ENCODE measurements around the gene FARP1. TPM values are rescaled to one million over a fixed set of nuclear protein-coding genes. Genes with fewer than 3 reads are reported as not detected.

Gene FARP1
- total RNA-seq, 1 donor, result 125 TPM

DNA sequence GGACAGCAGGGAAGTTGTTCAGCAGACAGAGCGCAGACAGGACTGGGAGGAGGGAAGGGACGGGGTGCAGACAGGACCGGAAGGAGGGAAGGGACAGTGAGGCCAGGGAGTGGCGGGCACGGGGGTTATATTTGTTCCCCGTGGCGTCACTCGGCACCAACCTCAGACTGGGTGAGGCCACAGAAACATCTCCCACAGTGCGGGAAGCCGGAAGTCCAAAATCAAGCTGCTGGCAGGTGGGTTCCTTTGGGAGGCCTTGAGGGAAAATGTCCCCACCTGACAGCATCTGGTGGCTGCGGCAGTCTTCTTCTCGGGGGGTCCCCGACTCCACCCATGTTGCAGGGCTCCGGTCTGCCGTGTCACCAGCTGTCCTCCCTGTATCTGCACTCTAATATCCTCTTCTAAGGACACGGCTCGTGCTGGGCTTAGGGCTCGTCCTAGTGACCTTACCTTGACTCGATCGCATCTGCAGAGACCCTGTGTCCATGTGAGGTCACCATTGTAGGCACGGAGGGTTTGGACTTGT, 301.0 kb downstream of the FARP1 start:
- H3K4me3 ChIP-seq (ENCODE audit: low read depth, low read length), result no peak overlapping the region
- no peak for TF ChIP-seq CTCF (IDR thresholded peaks at IDR 0.05; ENCODE audit: insufficient read depth, low read depth, low read length)
- DNase-seq (ENCODE audit: low read depth), result no peak

DNA sequence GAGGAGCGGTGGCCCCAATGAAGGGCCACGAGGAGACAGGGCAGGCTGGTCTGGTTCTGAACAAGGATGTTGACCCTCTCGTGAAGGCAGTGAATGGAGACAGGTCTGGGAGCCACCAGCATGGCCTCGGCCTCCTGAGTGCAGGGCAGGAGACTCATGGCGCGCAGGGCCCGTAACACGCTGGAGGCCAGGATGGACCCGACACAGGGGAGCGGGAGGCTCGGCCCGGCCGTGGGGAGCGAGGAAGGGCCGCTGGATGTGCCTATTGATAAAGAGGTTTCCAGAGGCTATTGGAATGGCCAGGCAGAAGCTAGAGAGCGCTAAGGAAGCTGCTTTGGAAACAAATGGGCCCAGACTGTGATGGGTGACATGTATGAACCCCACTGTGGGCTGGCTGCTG, 301.5 kb downstream of the FARP1 start:
- no peak for DNase-seq (ENCODE audit: low read depth)
- H3K4me3 ChIP-seq (ENCODE audit: low read depth, low read length), result no peak overlapping the region
- TF ChIP-seq CTCF (IDR thresholded peaks at IDR 0.05; ENCODE audit: insufficient read depth, low read depth, low read length), result no peak

DNA sequence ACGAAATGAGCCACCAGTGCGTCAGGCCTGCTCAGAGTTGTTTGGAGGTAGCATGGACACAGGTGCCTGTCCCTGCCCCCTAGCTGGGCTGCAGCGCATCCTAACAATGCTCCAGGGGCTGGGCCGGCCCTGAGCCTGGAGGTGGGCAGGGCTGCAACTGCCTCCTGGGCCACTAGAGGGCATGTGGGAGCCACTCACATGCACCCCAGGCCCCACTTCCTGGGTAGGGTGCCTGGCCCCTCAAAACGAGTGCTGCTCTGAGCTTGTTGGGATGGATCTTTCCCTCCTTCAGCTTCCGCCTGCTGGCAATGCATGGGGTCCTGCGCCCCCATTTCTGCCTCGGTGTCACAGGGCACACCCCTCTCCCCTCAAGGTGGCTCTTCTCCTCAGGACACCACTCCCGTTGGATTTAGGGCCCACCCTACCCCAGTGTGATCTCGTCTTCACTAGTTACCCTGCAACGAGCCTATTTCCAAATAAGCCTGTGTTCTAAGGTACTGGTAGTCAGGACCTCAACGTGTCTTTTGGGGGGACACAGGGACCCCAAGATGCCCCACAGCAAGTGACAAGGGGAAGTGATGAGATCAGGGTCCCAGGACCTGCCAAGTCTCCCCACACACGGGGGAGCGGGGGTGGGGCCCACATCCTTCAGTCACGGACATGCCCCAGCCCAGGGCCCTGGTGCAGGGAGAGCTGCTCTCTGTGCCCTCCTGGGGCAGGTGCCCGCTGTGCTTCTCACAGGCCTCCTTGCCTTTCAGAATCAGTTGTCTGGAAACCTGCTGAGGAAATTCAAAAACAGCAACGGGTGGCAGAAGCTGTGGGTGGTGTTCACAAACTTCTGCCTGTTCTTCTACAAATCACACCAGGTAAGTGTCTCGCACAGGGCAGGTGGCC, 302.7 kb downstream of the FARP1 start:
- peak; percentile 58 for DNase-seq (ENCODE audit: low read depth)
- peak; percentile 95 for TF ChIP-seq CTCF (IDR thresholded peaks at IDR 0.05; ENCODE audit: insufficient read depth, low read depth, low read length)
- H3K4me3 ChIP-seq (ENCODE audit: low read depth, low read length), result no peak overlapping the region

DNA sequence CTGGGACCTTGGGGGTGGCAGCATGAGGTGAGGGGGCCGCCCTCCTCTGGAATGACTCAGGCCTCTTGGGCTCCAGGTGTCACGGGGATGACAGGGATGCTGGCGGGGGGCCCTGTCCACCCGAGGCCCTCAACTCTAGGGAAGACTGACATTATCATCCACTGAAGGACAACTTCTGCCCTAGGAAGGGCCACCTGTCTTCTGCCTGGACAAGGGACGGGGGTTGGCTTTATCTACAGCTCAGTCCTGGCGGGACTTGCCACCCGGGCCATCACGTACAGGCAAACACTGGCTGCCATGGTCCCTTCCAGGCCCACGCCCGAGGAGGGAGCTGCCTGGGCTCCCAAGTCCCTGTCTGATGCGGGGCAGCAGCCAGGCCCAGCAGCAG, 303.3 kb downstream of the FARP1 start:
- no peak overlapping the region for H3K4me3 ChIP-seq (ENCODE audit: low read depth, low read length)
- DNase-seq (ENCODE audit: low read depth), result no peak
- TF ChIP-seq CTCF (IDR thresholded peaks at IDR 0.05; ENCODE audit: insufficient read depth, low read depth, low read length), result no peak

DNA sequence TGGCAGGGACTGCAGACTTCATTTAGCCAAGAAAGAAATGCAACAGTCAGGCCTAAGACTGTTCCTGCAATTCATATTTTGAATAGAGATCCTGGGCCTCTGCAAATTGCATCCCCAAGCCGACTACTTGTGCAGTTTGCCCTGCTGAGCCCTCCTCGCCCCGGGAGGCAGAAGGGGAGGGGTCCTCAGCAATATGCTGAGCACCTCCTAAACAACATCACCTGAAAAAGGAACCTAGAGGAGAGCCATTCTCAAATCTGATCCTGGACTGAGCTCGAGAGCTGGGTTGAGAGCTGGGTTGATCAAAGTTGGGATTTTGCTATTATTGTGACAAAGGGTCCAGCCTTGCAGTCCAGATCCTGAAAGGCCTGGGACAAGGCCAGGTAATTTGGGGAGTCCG, 304.2 kb downstream of the FARP1 start:
- no peak overlapping the region for H3K4me3 ChIP-seq (ENCODE audit: low read depth, low read length)
- no peak for DNase-seq (ENCODE audit: low read depth)
- TF ChIP-seq CTCF (IDR thresholded peaks at IDR 0.05; ENCODE audit: insufficient read depth, low read depth, low read length), result no peak

DNA sequence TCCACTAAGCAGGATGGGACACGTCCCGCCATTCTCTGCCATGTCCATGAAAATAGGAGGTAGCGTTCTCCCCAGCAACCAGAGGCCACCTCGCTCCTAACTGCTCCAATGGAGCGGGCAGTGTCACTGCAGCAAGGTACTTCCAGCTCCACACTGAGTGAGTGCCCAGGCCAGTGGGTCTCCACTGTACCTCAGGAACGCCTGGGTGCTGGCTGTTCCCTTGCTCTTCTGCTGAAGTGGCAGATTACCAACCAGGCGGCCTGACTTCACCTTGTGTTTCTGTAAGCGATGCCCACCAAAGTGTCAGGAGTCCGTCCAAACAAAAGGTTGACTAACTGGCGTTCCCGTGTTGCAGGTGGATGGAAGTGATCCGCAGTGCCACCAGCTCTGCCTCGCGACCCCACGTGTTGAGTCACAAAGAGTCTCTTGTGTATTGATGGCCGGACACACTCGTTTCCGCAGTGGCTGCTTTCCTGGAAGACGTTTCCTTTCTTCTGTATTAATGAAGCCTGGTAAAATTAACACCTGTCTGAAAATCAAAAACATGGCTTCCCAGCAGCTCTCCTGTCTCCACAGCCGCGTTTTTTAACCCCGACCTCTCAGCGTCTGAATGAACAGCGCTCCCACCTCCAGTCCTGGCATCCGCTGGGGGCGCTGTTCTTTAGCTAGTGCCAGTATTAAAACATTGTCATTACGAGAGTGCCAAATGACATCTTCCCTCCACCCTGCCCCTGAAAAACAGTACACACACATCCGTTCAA, 305.2 kb downstream of the FARP1 start:
- no peak overlapping the region for H3K4me3 ChIP-seq (ENCODE audit: low read depth, low read length)
- peak; percentile 28 for DNase-seq (ENCODE audit: low read depth)
- peak; percentile 43 for TF ChIP-seq CTCF (IDR thresholded peaks at IDR 0.05; ENCODE audit: insufficient read depth, low read depth, low read length)
